ENCODE data around the gene DTX3. TPM values are rescaled to one million over a fixed set of nuclear protein-coding genes. Genes with fewer than 3 reads are reported as not detected.

DTX3 gene
- total RNA-seq, 1 donor from 2014 or later = 27.3 TPM

DNA sequence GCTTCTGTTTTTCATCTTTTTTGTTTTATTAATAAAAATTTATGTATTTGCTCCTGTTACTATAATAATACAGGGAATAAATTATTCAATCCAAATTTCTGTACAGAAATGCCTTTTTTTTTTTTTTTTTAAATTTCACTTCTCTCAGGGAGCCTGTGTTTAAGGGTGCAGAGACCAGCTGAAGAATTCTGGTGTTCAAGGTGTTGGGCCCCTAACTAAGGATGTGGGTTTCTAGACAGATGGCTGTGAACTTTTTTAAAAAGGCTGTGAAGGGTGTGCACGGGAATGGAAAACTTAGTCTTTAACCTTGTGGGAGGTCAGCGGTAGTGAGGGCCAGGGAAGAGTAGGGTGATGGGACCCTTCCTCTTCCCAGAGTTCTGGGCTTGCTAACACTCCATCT, 1.3 kb upstream of the DTX3 start:
- TF ChIP-seq, protein P1, sequence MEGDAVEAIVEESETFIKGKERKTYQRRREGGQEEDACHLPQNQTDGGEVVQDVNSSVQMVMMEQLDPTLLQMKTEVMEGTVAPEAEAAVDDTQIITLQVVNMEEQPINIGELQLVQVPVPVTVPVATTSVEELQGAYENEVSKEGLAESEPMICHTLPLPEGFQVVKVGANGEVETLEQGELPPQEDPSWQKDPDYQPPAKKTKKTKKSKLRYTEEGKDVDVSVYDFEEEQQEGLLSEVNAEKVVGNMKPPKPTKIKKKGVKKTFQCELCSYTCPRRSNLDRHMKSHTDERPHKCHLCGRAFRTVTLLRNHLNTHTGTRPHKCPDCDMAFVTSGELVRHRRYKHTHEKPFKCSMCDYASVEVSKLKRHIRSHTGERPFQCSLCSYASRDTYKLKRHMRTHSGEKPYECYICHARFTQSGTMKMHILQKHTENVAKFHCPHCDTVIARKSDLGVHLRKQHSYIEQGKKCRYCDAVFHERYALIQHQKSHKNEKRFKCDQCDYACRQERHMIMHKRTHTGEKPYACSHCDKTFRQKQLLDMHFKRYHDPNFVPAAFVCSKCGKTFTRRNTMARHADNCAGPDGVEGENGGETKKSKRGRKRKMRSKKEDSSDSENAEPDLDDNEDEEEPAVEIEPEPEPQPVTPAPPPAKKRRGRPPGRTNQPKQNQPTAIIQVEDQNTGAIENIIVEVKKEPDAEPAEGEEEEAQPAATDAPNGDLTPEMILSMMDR (IDR thresholded peaks at IDR 0.05; ENCODE audit: insufficient read depth, low read length, poor library complexity, severe bottlenecking) = no peak
- no peak for DNase-seq (ENCODE audit: low read depth)
- Histone ChIP-seq H3K4me3 (ENCODE audit: low read depth, low read length) (no peak overlapping the region), H3K36me3 (ENCODE audit: control insufficient read depth, insufficient read depth, low read length) (no peaks in the 10 kb centered on the region), H3K27me3 (ENCODE audit: control insufficient read depth, insufficient read depth, low read length) (no peaks in the 10 kb centered on the region)

DNA sequence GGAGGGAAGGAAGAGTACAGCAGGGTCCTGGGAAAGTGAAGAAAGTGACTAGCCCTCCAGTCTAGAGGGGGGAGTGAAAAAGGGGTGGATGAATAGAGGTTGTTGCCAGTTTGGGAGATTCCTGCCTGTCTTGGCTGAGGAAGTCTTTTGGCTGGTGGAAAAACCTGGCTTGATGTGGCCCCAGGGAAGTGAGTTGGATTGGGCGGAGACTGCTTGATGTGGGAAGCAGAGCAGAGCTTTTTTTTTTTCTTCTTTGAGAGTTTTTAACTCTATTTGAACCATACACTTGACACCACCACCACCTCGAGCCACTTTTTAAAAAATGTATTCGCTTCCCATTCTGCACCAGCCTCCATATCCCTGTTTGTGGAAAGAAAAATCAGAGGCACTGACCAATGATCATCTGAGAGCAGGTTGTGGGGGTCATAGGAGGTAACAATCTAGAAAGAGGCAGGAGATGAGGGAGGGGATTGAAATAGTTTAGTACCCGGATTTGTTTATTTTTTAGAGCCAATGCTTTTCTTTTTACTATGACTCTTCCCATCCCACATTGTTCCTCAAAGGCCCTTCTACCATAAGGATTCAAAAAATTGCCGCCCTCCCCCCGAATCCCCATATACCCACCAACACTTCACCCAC, 690 bp upstream of the DTX3 start:
- H3K4me3 ChIP-seq (ENCODE audit: low read depth, low read length) = peak overlapping the region; percentile 66
- TF ChIP-seq, protein P1 (IDR thresholded peaks at IDR 0.05; ENCODE audit: insufficient read depth, low read length, poor library complexity, severe bottlenecking) = no peak
- no peaks in the 10 kb centered on the region for H3K27me3 ChIP-seq (ENCODE audit: control insufficient read depth, insufficient read depth, low read length)
- DNase-seq (ENCODE audit: low read depth) = no peak
- H3K36me3 ChIP-seq (ENCODE audit: control insufficient read depth, insufficient read depth, low read length) = no peaks in the 10 kb centered on the region

DNA sequence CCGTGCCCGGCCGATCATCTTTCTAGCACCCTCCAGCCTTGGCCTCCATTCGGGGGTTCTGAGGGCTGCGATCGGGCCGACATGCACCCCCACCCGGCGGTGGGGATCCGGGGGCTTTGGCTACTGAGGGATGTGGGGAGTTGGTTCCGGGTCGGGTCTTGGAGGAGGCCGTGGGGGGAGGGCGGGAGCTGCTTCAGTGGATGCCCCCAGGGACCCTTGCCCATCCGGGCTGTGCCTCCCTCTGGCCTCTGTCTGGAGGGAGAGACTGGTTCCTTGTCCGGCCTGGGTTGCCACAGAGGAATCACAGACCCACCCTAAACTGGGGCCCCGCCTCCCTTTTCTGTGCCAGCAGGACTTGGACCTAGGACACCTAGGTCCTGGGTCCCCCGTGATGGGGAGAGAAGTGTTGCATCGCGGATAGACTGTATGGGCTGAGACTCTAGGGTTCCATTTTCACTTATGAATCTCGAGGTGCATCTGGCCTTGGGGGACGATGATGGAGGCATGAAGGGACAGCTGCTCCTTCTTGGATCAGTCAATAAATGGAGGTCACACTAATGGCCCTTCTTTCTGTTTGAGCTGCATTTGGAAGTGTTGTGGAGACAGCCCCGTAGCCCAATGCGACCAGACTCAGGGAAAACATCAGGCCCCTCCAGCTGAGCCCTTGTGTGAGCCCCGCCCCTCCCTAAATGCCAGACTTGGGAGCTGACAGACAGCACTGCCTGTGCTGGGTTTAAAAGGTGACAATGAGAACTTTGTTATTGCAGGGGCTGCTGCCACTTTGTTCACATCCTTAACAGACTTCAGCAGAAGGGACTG, 577 bp downstream of the DTX3 start:
- H3K27me3 ChIP-seq (ENCODE audit: control insufficient read depth, insufficient read depth, low read length) = no peaks in the 10 kb centered on the region
- DNase-seq (ENCODE audit: low read depth) = no peak
- H3K36me3 ChIP-seq (ENCODE audit: control insufficient read depth, insufficient read depth, low read length) = no peaks in the 10 kb centered on the region
- TF ChIP-seq, protein P1 (IDR thresholded peaks at IDR 0.05; ENCODE audit: insufficient read depth, low read length, poor library complexity, severe bottlenecking) = no peak
- peak overlapping the region; percentile 66 for H3K4me3 ChIP-seq (ENCODE audit: low read depth, low read length)

DNA sequence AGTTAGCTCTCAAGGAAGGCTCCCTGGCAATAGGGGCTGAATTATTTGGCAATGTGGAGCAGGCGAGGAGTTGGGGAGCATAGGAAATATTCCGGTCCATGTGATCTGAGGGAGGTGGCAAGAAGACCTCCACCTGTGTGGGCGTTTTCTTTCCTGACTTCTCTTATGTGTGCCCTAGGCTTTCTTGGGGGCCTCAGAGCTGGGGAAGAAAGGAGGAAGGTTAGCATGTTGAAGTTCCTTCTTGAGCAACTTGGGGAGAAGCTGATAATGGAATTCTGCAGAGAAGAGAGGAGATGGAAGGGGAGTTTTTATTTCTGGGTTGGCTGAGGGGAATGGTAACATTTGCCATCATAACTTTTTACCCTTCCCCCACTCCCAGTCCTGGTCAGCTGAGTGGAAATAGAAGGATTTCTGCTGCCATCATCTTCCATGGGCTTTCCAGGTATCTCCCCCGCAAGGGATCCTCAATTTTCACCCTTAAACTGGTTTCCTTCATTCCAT, 1.2 kb downstream of the DTX3 start:
- no peak overlapping the region for H3K4me3 ChIP-seq (ENCODE audit: low read depth, low read length)
- H3K36me3 ChIP-seq (ENCODE audit: control insufficient read depth, insufficient read depth, low read length) = no peaks in the 10 kb centered on the region
- DNase-seq (ENCODE audit: low read depth) = no peak
- peaks cover 6% of the 10 kb centered on the region for H3K27me3 ChIP-seq (ENCODE audit: control insufficient read depth, insufficient read depth, low read length)
- TF ChIP-seq, protein P1 (IDR thresholded peaks at IDR 0.05; ENCODE audit: insufficient read depth, low read length, poor library complexity, severe bottlenecking) = no peak

DNA sequence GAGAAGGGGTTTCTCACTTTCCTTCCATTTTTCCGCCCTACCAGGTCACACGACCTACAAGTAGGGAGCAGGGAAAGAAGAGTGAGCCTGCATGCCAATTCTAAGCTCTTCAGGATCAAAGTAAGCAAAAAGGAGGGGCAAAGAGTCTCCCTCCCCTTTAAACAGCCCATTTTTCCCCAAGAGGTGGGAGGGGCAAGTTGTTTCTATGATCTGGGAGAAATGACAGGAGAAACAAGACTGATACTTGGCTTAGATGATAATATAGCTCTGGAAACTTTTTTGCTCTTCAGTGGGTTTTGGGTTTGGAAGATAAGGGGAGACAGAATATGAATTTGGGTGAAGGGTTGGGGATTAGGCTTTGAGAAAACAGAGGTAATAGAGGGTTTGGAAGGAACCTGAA, 1.8 kb downstream of the DTX3 start:
- Histone ChIP-seq H3K27me3 (ENCODE audit: control insufficient read depth, insufficient read depth, low read length) (peaks cover 12% of the 10 kb centered on the region), H3K36me3 (ENCODE audit: control insufficient read depth, insufficient read depth, low read length) (no peaks in the 10 kb centered on the region), H3K4me3 (ENCODE audit: low read depth, low read length) (no peak overlapping the region)
- TF ChIP-seq, protein P1 (IDR thresholded peaks at IDR 0.05; ENCODE audit: insufficient read depth, low read length, poor library complexity, severe bottlenecking) = no peak
- DNase-seq (ENCODE audit: low read depth) = no peak
